HFFc6 (cell line): ENCODE measurements around the gene OR51D1. TPM values are rescaled to one million over a fixed set of nuclear protein-coding genes. Genes with fewer than 3 reads are reported as not detected.
A peak's percentile ranks its signal among the peaks of the same experiment; 100 is the strongest.

Experiments used
- DNase-seq: peaks from one replicate; pipeline ENCODE4 v3.0.0-alpha.2; 2018
- H3K27ac Mint-ChIP-seq: 2 replicates; pipeline ENCODE4 v1.8.0; 2020; ENCODE audit warnings: mild to moderate bottlenecking, mixed read lengths
- H3K27me3 Mint-ChIP-seq: 2 replicates; pipeline ENCODE4 v1.8.0; 2021; ENCODE audit warnings: mild to moderate bottlenecking, moderate library complexity, mixed read lengths; ENCODE audit not compliant: insufficient read depth
- H3K36me3 Mint-ChIP-seq: 2 replicates; pipeline ENCODE4 v1.8.0; 2021; ENCODE audit warnings: low read depth, mixed read lengths
- H3K4me1 Mint-ChIP-seq: 2 replicates; pipeline ENCODE4 v1.8.0; 2020; ENCODE audit warnings: low read depth, mixed read lengths
- H3K4me3 Mint-ChIP-seq: 2 replicates; pipeline ENCODE4 v1.8.0; 2020; ENCODE audit warnings: mild to moderate bottlenecking, moderate library complexity, mixed read lengths
- H3K9me3 Mint-ChIP-seq: 2 replicates; pipeline ENCODE4 v1.8.0; 2020; ENCODE audit warnings: mild to moderate bottlenecking, mixed read lengths
- total RNA-seq, 6 experiments: library from RNA; stranded (reverse); fragmentation: NEBNext Ultra II Directional; extraction: Animal tissue kit (Norgen Biotek cat#: 25700); gene quantifications; 2 replicates in 1 of 6; 3 replicates in 5 of 6; pipeline ENCODE4 v1.2.3, GENCODE V29; 2021
- TF ChIP-seq, protein P1 (sequence below): fragments of 200-600 bp; sonication (generic); IDR thresholded peaks from 2 replicates; pipeline ENCODE4 v1.5.0; 2021; ENCODE audit warnings: antibody characterized with exemption, mild to moderate bottlenecking

The OR51D1 gene
- total RNA-seq, 6 experiments from 2014 or later, result not detected

DNA sequence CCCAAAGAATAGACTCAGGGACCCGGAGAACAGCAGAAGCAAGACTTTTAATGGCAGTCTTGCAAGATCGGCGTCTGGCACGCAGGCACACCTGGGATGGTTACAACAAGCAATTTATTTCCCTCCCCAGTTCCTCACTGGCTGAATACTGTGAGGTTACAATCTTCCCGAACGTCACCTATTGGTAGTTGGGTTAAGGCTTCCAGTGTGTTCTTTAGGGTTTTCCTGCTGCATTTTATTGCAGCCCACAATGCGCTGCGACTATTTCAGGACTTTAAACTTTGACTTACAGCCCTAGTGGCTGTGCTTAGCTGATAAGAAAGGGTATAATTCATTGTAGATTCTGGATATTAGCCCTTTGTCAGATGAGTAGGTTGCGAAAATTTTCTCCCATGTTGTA, 17.8 kb upstream of the OR51D1 start:
- no peaks in the 10 kb centered on the region for H3K9me3 Mint-ChIP-seq
- no peaks in the 10 kb centered on the region for H3K36me3 Mint-ChIP-seq
- no peak for DNase-seq
- H3K4me3 Mint-ChIP-seq, result no peak overlapping the region
- H3K4me1 Mint-ChIP-seq, result no peaks in the 10 kb centered on the region
- H3K27me3 Mint-ChIP-seq, result peaks cover 3% of the 10 kb centered on the region
- no peak overlapping the region for H3K27ac Mint-ChIP-seq
- TF ChIP-seq, protein P1, sequence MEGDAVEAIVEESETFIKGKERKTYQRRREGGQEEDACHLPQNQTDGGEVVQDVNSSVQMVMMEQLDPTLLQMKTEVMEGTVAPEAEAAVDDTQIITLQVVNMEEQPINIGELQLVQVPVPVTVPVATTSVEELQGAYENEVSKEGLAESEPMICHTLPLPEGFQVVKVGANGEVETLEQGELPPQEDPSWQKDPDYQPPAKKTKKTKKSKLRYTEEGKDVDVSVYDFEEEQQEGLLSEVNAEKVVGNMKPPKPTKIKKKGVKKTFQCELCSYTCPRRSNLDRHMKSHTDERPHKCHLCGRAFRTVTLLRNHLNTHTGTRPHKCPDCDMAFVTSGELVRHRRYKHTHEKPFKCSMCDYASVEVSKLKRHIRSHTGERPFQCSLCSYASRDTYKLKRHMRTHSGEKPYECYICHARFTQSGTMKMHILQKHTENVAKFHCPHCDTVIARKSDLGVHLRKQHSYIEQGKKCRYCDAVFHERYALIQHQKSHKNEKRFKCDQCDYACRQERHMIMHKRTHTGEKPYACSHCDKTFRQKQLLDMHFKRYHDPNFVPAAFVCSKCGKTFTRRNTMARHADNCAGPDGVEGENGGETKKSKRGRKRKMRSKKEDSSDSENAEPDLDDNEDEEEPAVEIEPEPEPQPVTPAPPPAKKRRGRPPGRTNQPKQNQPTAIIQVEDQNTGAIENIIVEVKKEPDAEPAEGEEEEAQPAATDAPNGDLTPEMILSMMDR, result no peak

DNA sequence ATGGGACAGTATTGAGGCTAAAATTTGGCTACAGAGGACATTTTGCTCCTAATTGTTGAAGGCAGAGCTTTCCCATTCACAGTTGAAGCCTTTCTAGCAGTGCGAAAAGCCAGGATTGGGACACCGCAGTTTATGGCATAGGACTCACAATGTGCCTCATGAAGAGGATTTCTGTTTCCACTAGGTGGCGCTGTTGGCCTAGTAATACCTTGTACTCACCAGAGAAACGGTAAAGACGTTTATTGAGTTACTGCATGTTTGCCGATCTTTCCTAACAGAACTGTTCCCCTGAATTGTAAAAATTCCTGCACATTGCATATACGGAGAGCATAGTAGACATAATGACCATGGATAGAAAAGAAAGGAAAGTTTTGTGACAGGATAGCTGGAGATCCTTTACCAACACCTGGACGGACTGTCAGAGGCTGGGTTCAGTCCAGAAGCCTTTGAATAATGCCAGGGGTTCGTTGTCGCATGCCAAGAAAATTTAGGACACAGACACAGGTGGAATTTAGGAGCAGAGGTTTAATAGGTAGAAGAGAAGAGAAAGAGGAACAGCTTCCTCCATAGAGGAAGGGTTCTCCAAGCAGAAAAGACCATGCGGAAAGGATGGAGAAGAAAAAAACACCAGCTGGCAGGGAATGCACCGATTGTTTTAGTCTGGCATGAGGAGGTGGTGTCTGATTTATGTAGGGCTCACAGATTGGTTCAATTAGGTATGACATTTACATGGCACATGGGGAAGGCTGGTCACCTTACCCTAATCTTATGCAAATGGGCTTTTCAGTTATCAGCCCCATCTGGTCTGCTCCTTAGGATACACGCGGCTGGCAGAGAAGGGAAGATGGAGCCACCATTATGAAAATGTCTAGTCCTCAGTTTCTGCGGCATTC, 10.8 kb upstream of the OR51D1 start:
- no peak overlapping the region for H3K27ac Mint-ChIP-seq
- H3K27me3 Mint-ChIP-seq, result peaks cover 10% of the 10 kb centered on the region
- no peaks in the 10 kb centered on the region for H3K4me1 Mint-ChIP-seq
- H3K36me3 Mint-ChIP-seq, result no peaks in the 10 kb centered on the region; the same call in 1 of the 2 replicates
- peak; percentile 39 for DNase-seq
- H3K9me3 Mint-ChIP-seq, result no peaks in the 10 kb centered on the region; the same call in 1 of the 2 replicates
- TF ChIP-seq, protein P1, result peak; percentile 89
- no peak overlapping the region for H3K4me3 Mint-ChIP-seq

DNA sequence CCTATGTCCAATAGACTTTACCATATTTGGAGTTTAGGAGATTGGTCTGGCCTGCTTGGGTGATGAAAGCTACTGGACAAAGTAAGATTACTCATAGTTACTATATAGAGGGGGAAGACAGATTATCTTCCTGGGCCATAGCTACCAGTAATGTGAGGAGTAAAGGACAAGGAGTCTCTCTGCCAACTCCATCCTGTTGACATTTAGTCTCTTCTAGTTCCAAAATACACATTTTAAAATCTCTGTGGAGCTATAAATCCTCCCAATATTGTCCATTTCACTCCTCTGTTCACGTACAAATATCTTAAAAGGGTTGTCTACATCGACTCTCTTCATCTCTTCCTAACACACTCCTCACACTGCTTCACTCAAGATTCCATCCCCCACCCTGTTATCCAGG, 1.1 kb upstream of the OR51D1 start:
- H3K9me3 Mint-ChIP-seq, result no peaks in the 10 kb centered on the region
- H3K36me3 Mint-ChIP-seq, result no peaks in the 10 kb centered on the region
- no peak for DNase-seq
- no peaks in the 10 kb centered on the region for H3K4me1 Mint-ChIP-seq
- TF ChIP-seq, protein P1, result no peak
- H3K27me3 Mint-ChIP-seq, result peaks cover 3% of the 10 kb centered on the region; the same call in 1 of the 2 replicates
- H3K4me3 Mint-ChIP-seq, result no peak overlapping the region
- no peak overlapping the region for H3K27ac Mint-ChIP-seq

DNA sequence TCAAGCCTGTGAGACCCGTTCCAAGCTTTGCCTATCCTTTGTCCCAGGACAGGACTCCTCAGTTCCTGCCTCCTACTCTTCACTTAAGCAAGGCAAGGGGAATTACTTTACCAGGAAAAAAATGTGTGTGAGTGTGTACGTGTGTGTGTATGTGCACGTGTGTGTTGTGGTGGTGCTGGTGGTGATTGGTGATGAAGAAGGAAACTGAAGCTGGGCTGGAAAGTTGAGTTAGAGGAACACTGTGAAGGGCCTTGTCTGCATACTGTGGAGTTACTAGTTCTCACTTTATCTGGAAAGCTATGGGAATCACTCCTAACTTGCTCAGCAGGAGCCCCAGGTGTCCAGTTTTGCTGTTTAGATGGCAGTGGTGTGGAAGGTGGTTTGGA, 378 bp downstream of the OR51D1 start:
- no peak for DNase-seq
- H3K36me3 Mint-ChIP-seq, result no peaks in the 10 kb centered on the region
- peaks cover 3% of the 10 kb centered on the region; the same call in 1 of the 2 replicates for H3K27me3 Mint-ChIP-seq
- H3K9me3 Mint-ChIP-seq, result no peaks in the 10 kb centered on the region
- H3K27ac Mint-ChIP-seq, result no peak overlapping the region
- no peaks in the 10 kb centered on the region for H3K4me1 Mint-ChIP-seq
- no peak overlapping the region for H3K4me3 Mint-ChIP-seq
- TF ChIP-seq, protein P1, result no peak

DNA sequence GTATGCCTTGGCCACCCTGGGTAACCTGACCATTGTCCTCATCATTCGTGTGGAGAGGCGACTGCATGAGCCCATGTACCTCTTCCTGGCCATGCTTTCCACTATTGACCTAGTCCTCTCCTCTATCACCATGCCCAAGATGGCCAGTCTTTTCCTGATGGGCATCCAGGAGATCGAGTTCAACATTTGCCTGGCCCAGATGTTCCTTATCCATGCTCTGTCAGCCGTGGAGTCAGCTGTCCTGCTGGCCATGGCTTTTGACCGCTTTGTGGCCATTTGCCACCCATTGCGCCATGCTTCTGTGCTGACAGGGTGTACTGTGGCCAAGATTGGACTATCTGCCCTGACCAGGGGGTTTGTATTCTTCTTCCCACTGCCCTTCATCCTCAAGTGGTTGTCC, 2.7 kb downstream of the OR51D1 start:
- peaks cover 3% of the 10 kb centered on the region; the same call in 1 of the 2 replicates for H3K27me3 Mint-ChIP-seq
- no peak for DNase-seq
- no peaks in the 10 kb centered on the region for H3K4me1 Mint-ChIP-seq
- H3K9me3 Mint-ChIP-seq, result no peaks in the 10 kb centered on the region
- H3K4me3 Mint-ChIP-seq, result no peak overlapping the region
- no peaks in the 10 kb centered on the region for H3K36me3 Mint-ChIP-seq
- TF ChIP-seq, protein P1, result no peak
- H3K27ac Mint-ChIP-seq, result no peak overlapping the region
